T47D (cell line): ENCODE data around the gene GRPEL1.
"Not testable (repeated sequence)": the region's sequence is repeated elsewhere in the genome, so short reads cannot be mapped to it uniquely, and the experiment has no call there.

ENCODE experiments used
- DNase-seq, 2 experiments: peaks; one replicate each; pipeline versions ENCODE4 v3.0.0 to v3.0.0-alpha.2; 2011 to 2012; ENCODE audit warnings: low read depth in 1 of 2, low spot score in 1 of 2
- JUND ChIP-seq: IDR thresholded peaks from 2 replicates; pipeline ENCODE4 v1.6.1; 2012; ENCODE audit warnings: low read depth
- in situ Hi-C: cut with HindIII; loops from 2 replicates; pipeline ENCODE4 v1.10.0; 2016; ENCODE audit warnings: low sequenced_read_pairs, low pct_unique_long_range_greater_than_20kb

GRPEL1 gene

DNA sequence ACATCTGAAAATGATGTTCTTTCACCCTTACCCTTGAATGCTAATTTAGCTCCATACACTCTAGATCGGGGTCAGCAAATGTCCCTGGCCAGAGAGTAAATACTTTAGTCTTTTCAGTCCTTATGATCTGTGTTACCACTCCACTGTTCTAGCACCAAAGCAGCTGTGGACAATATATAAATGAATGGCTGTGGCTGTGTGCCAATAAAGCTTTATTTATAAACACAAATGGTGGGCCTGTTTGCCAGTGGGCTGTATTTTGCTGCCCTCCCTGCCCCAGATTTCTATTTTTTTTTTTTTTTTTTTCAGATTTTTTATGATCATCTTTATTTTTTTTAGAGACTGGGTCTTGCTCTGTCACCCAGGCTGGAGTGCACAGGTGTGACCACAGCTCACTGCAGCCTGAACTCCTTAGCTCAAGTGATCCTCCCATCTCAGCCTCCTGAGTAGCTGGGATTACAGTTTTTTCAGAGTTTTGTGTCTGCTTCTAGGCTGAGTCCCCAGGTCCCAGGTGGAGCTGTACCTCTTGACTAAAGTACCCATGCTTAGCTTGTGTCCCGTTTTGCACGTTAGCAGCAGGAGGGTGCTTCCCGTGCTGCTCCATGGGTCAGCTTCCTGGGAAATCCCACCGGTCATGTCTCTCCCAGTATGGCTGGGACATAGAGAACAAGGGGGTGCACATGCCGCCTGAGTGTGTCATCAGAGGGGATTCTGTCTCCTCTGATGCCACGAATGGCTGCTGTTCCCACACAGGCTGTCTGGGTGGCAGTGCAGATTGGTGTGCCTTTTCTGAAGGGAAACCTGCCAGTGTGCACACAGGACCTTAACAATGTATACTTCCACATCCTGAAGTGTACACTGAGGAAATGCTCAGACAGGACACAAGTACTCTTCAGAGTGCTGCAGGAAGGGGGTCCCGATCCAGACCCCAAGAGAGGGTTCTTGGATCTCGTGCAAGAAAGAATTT, 16.0 kb upstream of the GRPEL1 start:
- no peak for TF ChIP-seq JUND
- in situ Hi-C loops, result no loop called here
- peak in 1 of 2 experiments; percentile 17 for DNase-seq

DNA sequence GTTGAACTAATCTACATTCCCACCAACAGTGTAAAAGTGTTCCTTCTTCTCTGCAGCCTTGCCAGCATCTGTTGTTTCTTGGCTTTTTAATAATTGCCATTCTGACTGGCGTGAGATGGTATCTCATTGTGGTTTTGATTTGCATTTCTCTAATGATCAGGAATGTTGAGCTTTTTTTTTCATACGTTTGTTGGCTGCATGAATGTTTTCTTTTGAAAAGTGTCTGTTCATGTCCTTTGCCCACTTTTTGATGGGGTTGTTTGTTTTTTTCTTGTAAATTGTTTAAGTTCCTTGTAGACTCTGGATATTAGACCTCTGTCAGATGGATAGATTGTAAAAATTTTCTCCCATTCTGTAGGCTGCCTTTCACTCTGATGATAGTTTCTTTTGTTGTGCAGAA, 12.0 kb upstream of the GRPEL1 start:
- DNase-seq, in situ Hi-C loops: not testable (repeated sequence)

DNA sequence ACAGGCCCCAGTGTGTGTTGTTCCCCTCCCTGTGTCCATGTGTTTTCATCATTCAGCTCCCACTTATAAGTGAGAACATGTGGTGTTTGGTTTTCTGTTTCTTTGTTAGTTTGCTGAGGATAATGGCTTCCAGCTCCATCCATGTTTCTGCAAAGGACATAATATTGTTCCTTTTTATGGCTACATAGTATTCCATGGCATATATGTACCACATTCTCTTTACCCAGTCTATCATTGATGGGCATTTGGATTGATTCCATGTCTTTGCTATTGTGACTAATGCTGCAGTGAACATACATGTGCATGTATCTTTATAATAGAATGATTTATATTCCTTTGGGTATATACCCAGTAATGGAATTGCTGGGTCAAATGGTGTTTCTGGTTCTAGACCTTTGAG, 11.6 kb upstream of the GRPEL1 start:
- DNase-seq, in situ Hi-C loops: not testable (repeated sequence)

GRCh38 chr4:7078025-7078424, 10.2 kb upstream of the GRPEL1 start:
- no peak for DNase-seq
- in situ Hi-C loops, result no loop called here
- no peak for TF ChIP-seq JUND

GRCh38 chr4:7077371-7077770, 9.5 kb upstream of the GRPEL1 start:
- in situ Hi-C loops, result no loop called here
- TF ChIP-seq JUND, result no peak
- DNase-seq, result no peak

DNA sequence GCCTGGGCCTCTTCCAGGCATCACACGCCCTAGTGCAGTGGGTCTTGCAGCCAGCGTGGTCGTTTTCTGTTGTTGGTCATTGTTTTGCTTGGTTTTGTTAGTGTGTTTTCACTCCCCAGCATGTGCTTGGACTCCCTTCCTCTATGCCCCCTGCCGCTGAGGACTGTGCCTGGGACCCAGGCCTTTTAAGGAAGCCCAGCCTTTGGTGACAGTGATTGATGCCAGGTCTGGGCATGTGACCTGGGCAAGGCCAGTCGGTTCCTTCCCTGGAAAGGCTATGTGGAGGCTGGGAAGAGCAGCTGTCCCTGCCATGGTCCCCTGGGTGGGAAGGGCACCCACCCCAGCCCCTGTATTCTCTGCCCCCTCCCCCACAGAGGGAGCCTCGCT, 8.8 kb upstream of the GRPEL1 start:
- DNase-seq, result no peak
- no peak for TF ChIP-seq JUND
- in situ Hi-C loops, result no loop called here

- no peak for DNase-seq
- no peak for TF ChIP-seq JUND
- in situ Hi-C loops, result no loop called here
Measured at GRCh38 chr4:7075962-7076695, 8.3 kb upstream of the GRPEL1 start.

DNA sequence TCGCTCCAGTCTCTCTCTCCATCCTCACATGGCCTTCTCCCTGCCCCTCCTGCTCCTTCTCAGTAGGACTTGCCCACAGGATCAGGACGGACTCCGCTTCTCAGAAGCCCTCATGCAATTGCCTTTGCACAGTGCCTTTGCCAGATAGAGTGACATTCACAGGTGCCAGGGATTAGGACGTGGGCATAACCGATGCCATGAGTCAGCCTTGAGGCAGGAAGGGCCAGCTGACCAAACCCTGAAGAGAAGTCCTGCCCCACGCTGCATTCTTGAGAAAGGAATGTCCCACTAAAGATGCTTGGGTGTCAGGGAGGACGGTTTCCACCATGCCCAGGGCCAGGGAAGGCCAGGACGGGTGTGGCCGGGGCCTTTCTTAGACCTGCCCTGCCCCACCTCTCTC, 6.6 kb upstream of the GRPEL1 start:
- in situ Hi-C loops, result no loop called here
- no peak for DNase-seq
- TF ChIP-seq JUND, result no peak

DNA sequence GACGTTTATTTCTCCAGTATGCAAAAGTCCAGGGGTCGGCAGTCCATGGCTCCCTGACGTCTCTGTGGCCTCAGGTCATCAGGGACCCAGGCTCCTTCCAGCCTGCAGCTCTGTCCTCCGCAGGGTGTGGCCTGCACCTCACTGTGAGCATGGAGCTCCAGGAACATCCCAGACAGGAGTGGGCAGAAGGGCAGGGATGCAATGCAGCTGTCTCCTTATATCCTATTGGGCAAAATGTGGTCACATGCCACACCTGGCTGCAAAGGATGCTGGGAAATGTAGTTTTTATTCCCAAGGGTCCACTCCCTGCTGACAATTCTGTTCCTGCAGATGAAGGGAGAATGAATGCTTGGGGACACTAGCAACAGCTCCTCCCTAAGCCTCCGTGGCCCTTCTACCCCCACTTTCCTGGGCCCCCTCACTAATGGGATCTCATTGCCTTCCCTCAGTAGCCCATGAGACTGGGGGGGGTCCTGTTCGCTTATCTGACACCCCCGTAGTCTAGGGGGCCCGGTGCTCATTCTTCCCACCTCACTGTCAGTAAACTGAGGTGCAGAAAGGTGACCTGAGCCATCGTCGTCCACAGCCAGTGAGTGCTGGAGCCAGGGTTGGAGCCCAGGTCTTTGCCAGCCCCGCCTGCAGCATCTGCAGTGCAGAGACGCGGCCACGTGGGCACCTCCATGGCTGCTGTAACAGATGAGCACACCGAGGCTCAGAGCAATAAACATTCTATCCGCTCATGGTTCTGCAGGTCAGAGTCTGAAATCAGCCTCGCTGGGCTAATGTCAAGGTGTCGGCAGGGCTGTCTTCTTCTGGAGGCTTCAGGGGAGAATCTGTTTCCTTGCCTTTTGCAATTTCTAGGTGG, 5.9 kb upstream of the GRPEL1 start:
- TF ChIP-seq JUND, result no peak
- DNase-seq, result peak; percentile 76
- in situ Hi-C loops, result no loop called here

DNA sequence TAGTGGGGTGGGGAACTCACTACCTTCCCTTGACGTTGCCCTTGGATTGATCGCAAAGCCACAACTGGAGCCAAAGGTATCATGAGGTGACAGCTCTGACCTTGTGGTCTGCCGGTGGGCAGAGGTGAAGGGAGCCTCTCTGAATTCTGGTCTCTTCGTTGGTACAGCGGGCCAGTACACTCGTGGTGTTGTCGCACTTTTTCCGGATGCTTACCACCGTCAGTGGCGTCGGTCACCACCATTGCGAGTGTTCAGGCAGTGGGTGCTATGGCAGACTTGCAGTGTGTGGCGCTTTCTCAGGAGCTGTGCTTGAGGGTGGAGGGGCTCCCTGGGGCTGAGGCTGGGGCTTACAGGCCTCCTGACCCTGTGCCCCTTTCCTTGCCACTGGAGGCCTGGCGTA, 5.2 kb upstream of the GRPEL1 start:
- in situ Hi-C loops, result no loop called here
- no peak for DNase-seq
- TF ChIP-seq JUND, result no peak

DNA sequence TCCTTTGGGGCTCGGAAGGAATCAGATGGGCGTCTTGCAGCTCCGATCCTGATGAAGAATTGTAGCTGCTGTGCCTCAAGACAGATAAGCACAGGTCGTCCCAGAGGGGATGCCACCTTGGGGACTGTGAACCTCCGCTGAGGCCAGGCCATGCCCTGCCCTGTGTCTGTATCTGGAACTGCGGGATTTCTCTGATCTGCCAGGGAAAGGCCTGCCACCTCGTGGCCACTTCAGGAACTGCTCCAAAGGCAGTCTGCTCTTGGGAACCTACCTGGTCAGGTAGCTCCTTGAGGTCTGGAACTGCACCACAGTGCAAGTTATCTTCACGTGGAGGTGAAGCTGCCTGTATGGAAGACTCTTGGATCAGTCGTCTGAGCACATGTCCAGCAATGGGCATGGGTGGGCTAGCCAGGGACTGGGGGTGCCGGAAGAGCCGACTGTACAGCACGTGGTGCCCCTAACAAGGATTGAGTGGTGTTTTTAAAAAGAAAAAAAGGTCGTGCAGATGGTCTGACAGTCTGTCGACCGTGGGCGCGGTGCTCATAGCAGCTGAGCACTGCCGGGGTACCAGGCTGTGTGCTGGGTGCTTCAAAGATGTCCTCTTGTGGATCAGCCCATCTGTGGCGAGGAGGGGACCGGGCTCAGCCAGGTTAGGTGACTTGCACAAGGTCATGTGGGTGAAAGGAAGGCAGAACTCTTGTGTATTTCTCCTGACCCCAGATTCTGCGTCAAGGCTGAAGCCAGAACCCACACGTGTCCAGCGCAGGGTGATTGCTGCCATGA, 3.1 kb upstream of the GRPEL1 start:
- in situ Hi-C loops, result no loop called here
- no peak for TF ChIP-seq JUND
- DNase-seq, result peak; percentile 44 to 87

GRCh38 chr4:7068883-7069282, 1.0 kb upstream of the GRPEL1 start:
- in situ Hi-C loops, result no loop called here
- no peak for TF ChIP-seq JUND
- no peak for DNase-seq
